Heart right ventricle (tissue), 16 donors: ENCODE data around the gene CA10. TPM values are rescaled to one million over a fixed set of nuclear protein-coding genes. Genes with fewer than 3 reads are reported as not detected.

ENCODE experiments used
- ATAC-seq, 8 donors: fragments of 200-7000 bp; cut with Tn5 transposase; one replicate each; pipeline ENCODE4 v1.9.1; 2020; ENCODE audit warnings: mild to moderate bottlenecking in 8 of 8, moderate library complexity in 8 of 8, moderate number of reproducible peaks in 1 of 8
- DNase-seq, 2 donors: peaks; one replicate each; pipeline ENCODE4 v3.0.0-alpha.2; 2020
- H3K27ac ChIP-seq, 10 donors: fragments of 200-600 bp; sonication (generic) in 2 of 10; one replicate each; pipeline versions ENCODE4 v1.5.0 to v1.8.0; 2020 to 2022; ENCODE audit warnings: mild to moderate bottlenecking in 3 of 10
- H3K27me3 ChIP-seq, 7 donors: fragments of 200-600 bp; one replicate each; pipeline ENCODE4 v1.8.0; 2021 to 2022; ENCODE audit warnings: mild to moderate bottlenecking in 2 of 7
- H3K36me3 ChIP-seq, 9 donors: fragments of 200-600 bp; sonication (generic) in 1 of 9; one replicate each; pipeline versions ENCODE4 v1.5.0 to v1.8.0; 2020 to 2022; ENCODE audit warnings: mild to moderate bottlenecking in 2 of 9
- H3K4me1 ChIP-seq, 9 donors: fragments of 200-600 bp; sonication (generic) in 1 of 9; one replicate each; pipeline versions ENCODE4 v1.5.0 to v1.8.0; 2020 to 2022; ENCODE audit warnings: mild to moderate bottlenecking in 4 of 9
- H3K4me3 ChIP-seq, 10 donors: fragments of 200-600 bp; sonication (generic) in 2 of 10; one replicate each; pipeline versions ENCODE4 v1.5.0 to v1.8.0; 2020 to 2022; ENCODE audit warnings: mild to moderate bottlenecking in 7 of 10, moderate library complexity in 2 of 10
- H3K9me3 ChIP-seq, 11 donors: fragments of 200-600 bp in 10 of 11; sonication (generic) in 2 of 11; one replicate each; pipeline versions ENCODE4 v1.5.0 to v1.8.0; 2013 to 2022; ENCODE audit warnings: mild to moderate bottlenecking in 2 of 11, control low read depth in 1 of 11, moderate library complexity in 1 of 11
- CTCF ChIP-seq, 9 donors: fragments of 200-600 bp; sonication (generic) in 2 of 9; IDR thresholded peaks; one replicate each; pipeline versions ENCODE4 v1.5.0 to v1.8.0; 2021 to 2022; ENCODE audit warnings: antibody characterized with exemption in 9 of 9, mild to moderate bottlenecking in 5 of 9, moderate library complexity in 1 of 9
- WGBS, 2 donors: extraction: QIAGEN DNeasy Blood & Tissue Kit; methylation state at CpG; one replicate each; pipeline ENCODE4 v1.1.7; 2013; ENCODE audit warnings: inconsistent platforms in 1 of 2; 5-methylcytosine and 5-hydroxymethylcytosine counted together
- intact Hi-C, 10 donors: fragments of 100-400 bp; cut with DNase I; formaldehyde crosslinking; loops; one replicate each; pipeline versions ENCODE4 v1.11.1 to v1.14.2; 2022
- polyA plus RNA-seq, 2 donors: library from polyadenylated mRNA; stranded (reverse); fragments of 200-250 nt; gene quantifications; one replicate each; pipeline ENCODE4 v1.2.3, GENCODE V29; 2013
- total RNA-seq, 10 donors: library from RNA; stranded (reverse); fragmentation: NEBNext Ultra II Directional in 3 of 10; extraction: Animal tissue kit (Norgen Biotek cat#: 25700) in 3 of 10; gene quantifications; one replicate each; pipeline versions ENCODE4 v1.2.1 to v1.2.4, GENCODE V29; 2021 to 2023
- donor health status: Arrhythmogenic right ventricular cardiomyopathy.
- donor health status: ischemic (EF 13 %, LVEDD 7.1; RV severe dilation, severe dysfunction).
- donor health status: healthy with polysubstance abuse.
- donor health status: DM: no; HTN: yes; CAD: no.
- donor health status: DM: no; HTN: no; CAD: no.
- donor health status: ischemic (EF 25% LVEDD 6.9; RV normal size, moderate dysfunction).
- donor health status: ischemic (EF 25% LVEDD 5.7; RV mildly dilated, moderate dysfunction).
- donor health status: healthy.
- donor health status: DM: yes; HTN: yes; CAD: no.
- donor health status: Ischemic cardiomyopathy.
- donor health status: ischemic (EF 35%, LVEDD 5.7; RV mildly dilated, moderate dysfunction).
- donor health status: nonischemic (EF 11% LVEDD 7.7; RV severe dilation, severe dysfunction).
- donor health status: DM: yes; HTN: yes; CAD: no.
- donor health status: PGD.
- donor health status: ischemic (EF 29% LVEDD 5.4; RV normal size, mild dysfunction).
- donor health status: nonischemic (EF 23%, LVEDD 6.1; RV moderate dilation, normal function).

Gene CA10
- total and polyA plus RNA-seq, 12 donors, result not detected

GRCh38 chr17:52032454-52032853 lies 126.1 kb downstream of the CA10 start:
- no peak for TF ChIP-seq CTCF (IDR thresholded peaks at IDR 0.05)
- intact Hi-C loops, result no loop called here
- Histone ChIP-seq H3K4me1 (no peaks in the 10 kb centered on the region), H3K27ac (no peak overlapping the region), H3K4me3 (no peak overlapping the region), H3K36me3 (no peaks in the 10 kb centered on the region), H3K27me3 (no peaks in the 10 kb centered on the region), H3K9me3 (peaks cover 0 to 5% (median 0%) of the 10 kb centered on the region in 11 donors)
- ATAC-seq, result no peak
- WGBS, 2 donors, result 58 to 73% methylated on average over 3 of the region's 3 CpGs
- no peak for DNase-seq

GRCh38 chr17:52030052-52030451 lies 128.5 kb downstream of the CA10 start:
- intact Hi-C loops, result no loop called here
- Histone ChIP-seq H3K27ac (no peak overlapping the region), H3K9me3 (no peaks in the 10 kb centered on the region), H3K4me3 (no peak overlapping the region), H3K27me3 (no peaks in the 10 kb centered on the region), H3K4me1 (no peaks in the 10 kb centered on the region), H3K36me3 (no peaks in the 10 kb centered on the region)
- WGBS, 2 donors, result 33 to 39% methylated on average over 3 of the region's 3 CpGs
- no peak for ATAC-seq
- no peak for DNase-seq
- no peak for TF ChIP-seq CTCF (IDR thresholded peaks at IDR 0.05)

- Histone ChIP-seq H3K9me3 (peaks cover 0 to 5% (median 0%) of the 10 kb centered on the region in 11 donors), H3K4me3 (no peak overlapping the region), H3K36me3 (no peaks in the 10 kb centered on the region), H3K27ac (no peak overlapping the region), H3K27me3 (no peaks in the 10 kb centered on the region), H3K4me1 (no peaks in the 10 kb centered on the region)
- DNase-seq, result no peak
- intact Hi-C loops, result no loop called here
- ATAC-seq, result no peak
- no peak for TF ChIP-seq CTCF (IDR thresholded peaks at IDR 0.05)
These were observed 130.8 kb downstream of the CA10 start for GRCh38 chr17:52027620-52028295.

- WGBS, 2 donors, result 74 to 78% methylated on average over 2 of the region's 2 CpGs
- no peaks in the 10 kb centered on the region for H3K27me3 ChIP-seq
- peaks cover 0 to 5% (median 0%) of the 10 kb centered on the region in 11 donors for H3K9me3 ChIP-seq
- H3K27ac ChIP-seq, result no peak overlapping the region
- no peak for DNase-seq
- intact Hi-C loops, result no loop called here
- no peaks in the 10 kb centered on the region for H3K36me3 ChIP-seq
- ATAC-seq, result no peak
- H3K4me3 ChIP-seq, result no peak overlapping the region
- H3K4me1 ChIP-seq, result no peaks in the 10 kb centered on the region
- TF ChIP-seq CTCF (IDR thresholded peaks at IDR 0.05), result no peak
These were observed 131.4 kb downstream of the CA10 start for GRCh38 chr17:52027081-52027480.
